ENCODE results near the gene TLR5. TPM values are rescaled to one million over a fixed set of nuclear protein-coding genes. Genes with fewer than 3 reads are reported as not detected.

TLR5 gene, protein sequence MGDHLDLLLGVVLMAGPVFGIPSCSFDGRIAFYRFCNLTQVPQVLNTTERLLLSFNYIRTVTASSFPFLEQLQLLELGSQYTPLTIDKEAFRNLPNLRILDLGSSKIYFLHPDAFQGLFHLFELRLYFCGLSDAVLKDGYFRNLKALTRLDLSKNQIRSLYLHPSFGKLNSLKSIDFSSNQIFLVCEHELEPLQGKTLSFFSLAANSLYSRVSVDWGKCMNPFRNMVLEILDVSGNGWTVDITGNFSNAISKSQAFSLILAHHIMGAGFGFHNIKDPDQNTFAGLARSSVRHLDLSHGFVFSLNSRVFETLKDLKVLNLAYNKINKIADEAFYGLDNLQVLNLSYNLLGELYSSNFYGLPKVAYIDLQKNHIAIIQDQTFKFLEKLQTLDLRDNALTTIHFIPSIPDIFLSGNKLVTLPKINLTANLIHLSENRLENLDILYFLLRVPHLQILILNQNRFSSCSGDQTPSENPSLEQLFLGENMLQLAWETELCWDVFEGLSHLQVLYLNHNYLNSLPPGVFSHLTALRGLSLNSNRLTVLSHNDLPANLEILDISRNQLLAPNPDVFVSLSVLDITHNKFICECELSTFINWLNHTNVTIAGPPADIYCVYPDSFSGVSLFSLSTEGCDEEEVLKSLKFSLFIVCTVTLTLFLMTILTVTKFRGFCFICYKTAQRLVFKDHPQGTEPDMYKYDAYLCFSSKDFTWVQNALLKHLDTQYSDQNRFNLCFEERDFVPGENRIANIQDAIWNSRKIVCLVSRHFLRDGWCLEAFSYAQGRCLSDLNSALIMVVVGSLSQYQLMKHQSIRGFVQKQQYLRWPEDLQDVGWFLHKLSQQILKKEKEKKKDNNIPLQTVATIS
- 3.1 TPM for total RNA-seq

DNA sequence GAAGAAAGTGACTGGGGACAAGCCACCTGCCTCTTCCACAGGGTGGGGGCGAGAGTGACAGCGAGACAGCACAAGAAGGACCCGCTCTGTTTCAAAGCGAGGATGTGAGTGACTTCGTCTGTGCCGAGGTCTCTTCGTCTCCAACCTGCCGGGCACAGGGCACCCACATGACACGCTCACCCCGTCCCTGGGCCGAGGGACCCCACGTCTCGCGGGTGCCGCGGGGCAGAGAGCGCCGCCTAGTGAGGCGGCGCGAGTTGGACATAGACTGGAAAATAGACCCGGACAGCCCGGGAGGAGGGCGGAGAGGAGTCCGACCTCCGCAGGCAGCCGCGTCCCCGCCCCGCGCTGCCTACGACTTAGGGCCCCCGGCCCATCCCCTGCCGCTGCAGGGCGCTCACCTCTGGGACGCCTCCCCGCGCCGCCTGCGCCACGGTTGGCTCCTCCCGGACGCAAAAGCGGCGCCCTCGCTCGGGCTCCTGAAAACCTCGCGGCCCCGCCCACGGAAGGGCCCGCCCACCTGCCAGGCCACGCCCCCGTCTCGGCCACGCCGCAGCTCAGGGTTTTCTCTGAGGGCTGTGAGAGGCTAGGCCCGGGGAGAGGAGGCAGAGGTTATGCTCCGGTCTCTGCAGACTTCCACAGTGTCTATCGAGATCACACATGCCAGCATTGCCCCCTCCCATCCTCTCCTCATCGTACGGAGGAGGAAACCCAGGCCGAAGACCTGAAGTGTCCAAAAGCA is at the start of gene TLR5:
Gene TLR5, minus strand, starts transcription at position 454 of the 742 bp plus-strand sequence. CDS start 30,217 bp downstream, outside the sequence.
- Histone ChIP-seq H3K4me3 (ENCODE audit: low read length in 3 of 3) (peak within 1 kb of the TSS; percentile 50 to 75 (median 65)), H3K27ac (ENCODE audit: low read depth, low read length) (peak within 1 kb of the TSS; percentile 72), H3K27me3 (ENCODE audit: control insufficient read depth in 3 of 3, insufficient read depth in 3 of 3, low read length in 3 of 3) (no peaks in the 10 kb centered on the region), H3K4me1 (ENCODE audit: control insufficient read depth in 3 of 3, insufficient read depth in 3 of 3, low read length in 3 of 3) (peaks cover 21 to 33% (median 29%) of the 10 kb centered on the region in 3 donors), H3K9ac (ENCODE audit: low read depth in 1 of 3, low read length in 3 of 3) (peak within 1 kb of the TSS; percentile 24 to 71 (median 68)), H3K9me3 (ENCODE audit: control insufficient read depth in 3 of 3, low read length in 3 of 3) (peaks cover 0 to 1% (median 0%) of the 10 kb centered on the region in 3 donors), H3K36me3 (ENCODE audit: control insufficient read depth in 3 of 3, insufficient read depth in 3 of 3, low read length in 3 of 3) (no peaks in the 10 kb centered on the region)

DNA sequence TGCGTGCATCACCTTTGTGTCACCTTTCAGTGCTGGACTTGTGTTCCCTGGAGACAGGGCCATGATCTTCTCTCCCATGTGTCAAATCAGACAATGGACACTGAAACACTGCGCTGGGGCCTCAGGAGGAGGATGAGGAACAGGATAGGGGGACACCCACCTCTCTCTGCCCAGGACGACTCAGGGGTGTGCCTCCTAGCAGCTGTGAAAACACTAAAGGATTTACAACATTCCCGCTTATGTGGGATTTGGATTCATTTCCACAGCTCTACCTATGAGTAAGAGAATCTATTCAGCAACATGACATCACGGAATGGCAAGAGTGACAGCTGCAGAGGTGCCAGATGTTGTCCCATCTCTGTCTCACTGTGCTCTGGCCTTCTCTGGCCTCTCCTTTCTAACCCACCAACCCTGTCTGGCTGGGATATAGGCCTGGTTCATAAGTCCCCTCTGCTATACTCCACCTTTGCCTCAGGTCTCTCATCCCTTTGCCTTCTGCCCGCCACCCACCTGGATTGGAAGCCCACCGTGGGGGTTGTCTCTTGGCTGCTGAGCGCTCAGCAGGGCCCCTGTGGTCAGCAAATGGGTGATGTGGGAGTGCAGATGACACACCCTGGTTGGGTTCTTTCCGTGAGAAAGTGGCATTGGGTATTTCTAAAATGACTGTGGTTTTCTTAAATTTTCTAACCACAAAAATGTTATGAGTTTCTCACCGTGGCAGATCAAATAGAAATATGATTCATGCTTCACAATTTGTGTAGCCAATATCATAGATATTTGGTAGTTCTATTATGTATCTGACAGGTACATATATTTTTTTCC is 47.1 kb upstream of the TLR5 start:
- Histone ChIP-seq H3K27ac (ENCODE audit: low read depth, low read length) (no peak overlapping the region), H3K36me3 (ENCODE audit: control insufficient read depth in 3 of 3, insufficient read depth in 3 of 3, low read length in 3 of 3) (no peaks in the 10 kb centered on the region), H3K27me3 (ENCODE audit: control insufficient read depth in 3 of 3, insufficient read depth in 3 of 3, low read length in 3 of 3) (no peaks in the 10 kb centered on the region), H3K4me3 (ENCODE audit: low read length in 3 of 3) (no peak overlapping the region), H3K9me3 (ENCODE audit: control insufficient read depth in 3 of 3, low read length in 3 of 3) (no peaks in the 10 kb centered on the region), H3K4me1 (ENCODE audit: control insufficient read depth in 3 of 3, insufficient read depth in 3 of 3, low read length in 3 of 3) (no peaks in the 10 kb centered on the region), H3K9ac (ENCODE audit: low read depth in 1 of 3, low read length in 3 of 3) (no peak overlapping the region)

- H3K4me1 ChIP-seq (ENCODE audit: control insufficient read depth in 3 of 3, insufficient read depth in 3 of 3, low read length in 3 of 3), result no peaks in the 10 kb centered on the region
- no peak overlapping the region for H3K27ac ChIP-seq (ENCODE audit: low read depth, low read length)
- no peaks in the 10 kb centered on the region for H3K9me3 ChIP-seq (ENCODE audit: control insufficient read depth in 3 of 3, low read length in 3 of 3)
- H3K36me3 ChIP-seq (ENCODE audit: control insufficient read depth in 3 of 3, insufficient read depth in 3 of 3, low read length in 3 of 3), result no peaks in the 10 kb centered on the region
- H3K9ac ChIP-seq (ENCODE audit: low read depth in 1 of 3, low read length in 3 of 3), result no peak overlapping the region
- no peaks in the 10 kb centered on the region for H3K27me3 ChIP-seq (ENCODE audit: control insufficient read depth in 3 of 3, insufficient read depth in 3 of 3, low read length in 3 of 3)
- no peak overlapping the region for H3K4me3 ChIP-seq (ENCODE audit: low read length in 3 of 3)
Measured at GRCh38 chr1:223189525-223189902, 46.5 kb upstream of the TLR5 start.

- no peaks in the 10 kb centered on the region for H3K36me3 ChIP-seq (ENCODE audit: control insufficient read depth in 3 of 3, insufficient read depth in 3 of 3, low read length in 3 of 3)
- no peaks in the 10 kb centered on the region for H3K27me3 ChIP-seq (ENCODE audit: control insufficient read depth in 3 of 3, insufficient read depth in 3 of 3, low read length in 3 of 3)
- H3K4me1 ChIP-seq (ENCODE audit: control insufficient read depth in 3 of 3, insufficient read depth in 3 of 3, low read length in 3 of 3), result no peaks in the 10 kb centered on the region
- H3K27ac ChIP-seq (ENCODE audit: low read depth, low read length), result no peak overlapping the region
- H3K9me3 ChIP-seq (ENCODE audit: control insufficient read depth in 3 of 3, low read length in 3 of 3), result no peaks in the 10 kb centered on the region
- no peak overlapping the region for H3K4me3 ChIP-seq (ENCODE audit: low read length in 3 of 3)
- no peak overlapping the region for H3K9ac ChIP-seq (ENCODE audit: low read depth in 1 of 3, low read length in 3 of 3)
Measured at GRCh38 chr1:223188618-223189356, 45.7 kb upstream of the TLR5 start.

DNA sequence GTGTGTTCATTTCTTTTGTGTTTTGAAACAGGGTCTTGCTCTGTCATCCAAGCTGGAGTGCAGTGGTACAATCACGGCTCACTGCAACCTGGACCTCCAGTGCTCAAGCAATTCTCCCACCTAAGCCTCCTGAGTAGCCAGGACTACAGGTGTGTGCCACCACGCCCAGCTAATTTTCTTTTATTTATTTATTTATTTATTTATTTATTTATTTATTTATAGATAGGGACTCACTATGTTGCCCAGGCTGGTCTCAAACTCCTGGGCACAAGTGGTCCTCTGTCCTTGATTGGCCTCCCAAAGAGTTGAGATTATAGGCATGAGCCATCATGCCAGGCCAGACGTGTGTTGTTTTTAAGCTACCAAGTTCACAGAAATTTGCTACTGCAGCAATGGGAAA is 43.8 kb upstream of the TLR5 start:
- H3K36me3 ChIP-seq (ENCODE audit: control insufficient read depth in 3 of 3, insufficient read depth in 3 of 3, low read length in 3 of 3), result no peaks in the 10 kb centered on the region
- H3K27ac ChIP-seq (ENCODE audit: low read depth, low read length), result no peak overlapping the region

DNA sequence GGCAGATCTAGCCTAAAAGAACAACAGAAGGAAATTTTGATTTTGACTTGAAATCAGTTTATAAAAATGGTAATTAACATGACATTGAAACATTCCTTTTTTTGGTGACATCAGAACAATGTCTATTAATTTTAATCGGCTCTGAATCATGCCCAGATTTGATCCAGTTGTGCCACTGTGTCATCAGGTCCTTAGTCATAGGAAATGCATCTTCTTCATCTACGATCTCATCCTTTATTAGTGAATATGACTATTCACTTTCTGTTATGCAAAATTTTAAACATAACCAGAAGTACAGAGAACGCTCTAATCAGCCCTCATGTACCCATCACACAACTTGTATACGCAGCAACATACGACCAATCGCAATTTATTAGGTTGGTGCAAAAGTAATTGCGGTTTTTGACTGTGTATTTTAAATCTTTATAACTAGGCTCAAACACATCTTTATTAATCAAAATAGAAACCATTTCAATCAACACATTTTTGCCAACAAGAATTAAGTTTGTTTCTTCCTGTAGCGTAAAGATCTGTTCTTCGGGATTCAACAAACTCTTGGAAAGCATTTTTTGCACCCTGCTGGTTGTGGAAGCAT is 40.3 kb upstream of the TLR5 start:
- peaks cover 0 to 5% (median 0%) of the 10 kb centered on the region in 3 donors for H3K4me1 ChIP-seq (ENCODE audit: control insufficient read depth in 3 of 3, insufficient read depth in 3 of 3, low read length in 3 of 3)
- no peaks in the 10 kb centered on the region for H3K36me3 ChIP-seq (ENCODE audit: control insufficient read depth in 3 of 3, insufficient read depth in 3 of 3, low read length in 3 of 3)
- no peak overlapping the region for H3K4me3 ChIP-seq (ENCODE audit: low read length in 3 of 3)
- no peaks in the 10 kb centered on the region for H3K27me3 ChIP-seq (ENCODE audit: control insufficient read depth in 3 of 3, insufficient read depth in 3 of 3, low read length in 3 of 3)
- no peak overlapping the region for H3K9ac ChIP-seq (ENCODE audit: low read depth in 1 of 3, low read length in 3 of 3)
- no peaks in the 10 kb centered on the region for H3K9me3 ChIP-seq (ENCODE audit: control insufficient read depth in 3 of 3, low read length in 3 of 3)
- H3K27ac ChIP-seq (ENCODE audit: low read depth, low read length), result no peak overlapping the region

More for the DNA sequence above, 43.8 kb upstream of the TLR5 start:
- Histone ChIP-seq H3K27me3 (ENCODE audit: control insufficient read depth in 3 of 3, insufficient read depth in 3 of 3, low read length in 3 of 3) (no peaks in the 10 kb centered on the region), H3K9ac (ENCODE audit: low read depth in 1 of 3, low read length in 3 of 3) (no peak overlapping the region), H3K9me3 (ENCODE audit: control insufficient read depth in 3 of 3, low read length in 3 of 3) (no peaks in the 10 kb centered on the region), H3K4me1 (ENCODE audit: control insufficient read depth in 3 of 3, insufficient read depth in 3 of 3, low read length in 3 of 3) (no peaks in the 10 kb centered on the region), H3K4me3 (ENCODE audit: low read length in 3 of 3) (no peak overlapping the region)

DNA sequence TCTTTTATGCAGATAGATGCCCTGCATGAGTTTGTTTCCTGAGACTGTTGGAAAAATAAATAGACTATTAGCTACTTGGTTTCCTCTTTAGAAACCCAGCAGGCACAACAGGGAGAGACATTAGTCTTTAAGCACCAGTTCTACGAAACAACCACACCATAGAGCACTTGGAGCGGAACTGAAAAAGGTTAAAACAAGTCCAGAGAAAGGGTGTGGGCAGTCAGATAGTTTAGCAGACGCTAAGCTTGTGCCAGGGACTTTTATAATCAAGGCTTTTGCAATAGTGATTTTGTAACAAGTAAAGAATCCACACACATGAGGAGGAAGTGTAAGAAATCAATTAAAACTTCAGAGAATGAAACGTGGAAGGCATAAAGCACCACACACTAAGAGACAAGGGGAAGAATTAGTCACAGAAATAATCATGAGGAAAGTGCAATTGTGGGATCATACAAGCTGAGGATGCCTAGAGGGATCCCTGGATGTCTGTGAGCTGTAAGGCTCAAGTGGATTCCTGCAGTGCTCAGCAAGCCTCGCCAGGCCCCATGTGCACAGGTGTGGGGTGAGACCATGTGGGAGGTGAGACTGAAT is 37.8 kb upstream of the TLR5 start:
- H3K27me3 ChIP-seq (ENCODE audit: control insufficient read depth in 3 of 3, insufficient read depth in 3 of 3, low read length in 3 of 3), result no peaks in the 10 kb centered on the region
- no peaks in the 10 kb centered on the region for H3K36me3 ChIP-seq (ENCODE audit: control insufficient read depth in 3 of 3, insufficient read depth in 3 of 3, low read length in 3 of 3)
- H3K9me3 ChIP-seq (ENCODE audit: control insufficient read depth in 3 of 3, low read length in 3 of 3), result no peaks in the 10 kb centered on the region
- peak overlapping the region; percentile 15 for H3K27ac ChIP-seq (ENCODE audit: low read depth, low read length)
- H3K4me1 ChIP-seq (ENCODE audit: control insufficient read depth in 3 of 3, insufficient read depth in 3 of 3, low read length in 3 of 3), result peaks cover 0 to 5% (median 0%) of the 10 kb centered on the region in 3 donors
- H3K9ac ChIP-seq (ENCODE audit: low read depth in 1 of 3, low read length in 3 of 3), result no peak overlapping the region
- H3K4me3 ChIP-seq (ENCODE audit: low read length in 3 of 3), result no peak overlapping the region

DNA sequence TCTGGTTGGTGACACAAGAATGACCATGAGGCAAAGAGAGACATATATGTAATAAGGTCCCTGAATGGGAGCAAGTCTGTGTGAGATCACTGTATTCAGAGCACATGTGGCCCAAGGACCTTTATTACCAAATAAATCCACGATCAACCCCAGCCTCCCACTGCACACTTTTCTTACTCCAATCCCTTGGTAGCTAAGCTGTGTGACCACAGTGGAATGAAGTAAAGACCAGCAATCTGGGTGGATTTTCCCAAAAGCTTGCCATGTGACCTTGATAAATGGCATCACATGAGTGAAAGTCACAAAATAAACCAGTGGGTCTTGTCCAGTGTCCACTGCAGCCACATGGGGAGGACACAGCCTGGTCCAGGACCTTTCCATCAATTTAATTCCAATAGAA is 36.7 kb upstream of the TLR5 start:
- Histone ChIP-seq H3K27me3 (ENCODE audit: control insufficient read depth in 3 of 3, insufficient read depth in 3 of 3, low read length in 3 of 3) (no peaks in the 10 kb centered on the region), H3K36me3 (ENCODE audit: control insufficient read depth in 3 of 3, insufficient read depth in 3 of 3, low read length in 3 of 3) (no peaks in the 10 kb centered on the region), H3K27ac (ENCODE audit: low read depth, low read length) (no peak overlapping the region), H3K4me1 (ENCODE audit: control insufficient read depth in 3 of 3, insufficient read depth in 3 of 3, low read length in 3 of 3) (peaks cover 0 to 5% (median 0%) of the 10 kb centered on the region in 3 donors), H3K4me3 (ENCODE audit: low read length in 3 of 3) (no peak overlapping the region), H3K9me3 (ENCODE audit: control insufficient read depth in 3 of 3, low read length in 3 of 3) (no peaks in the 10 kb centered on the region), H3K9ac (ENCODE audit: low read depth in 1 of 3, low read length in 3 of 3) (no peak overlapping the region)

Data from skeletal muscle tissue (tissue), 4 donors.